H54 (cell line): Measurements from ENCODE around the gene MRPL39.

ENCODE experiments used
- DNase-seq: peaks from one replicate; pipeline ENCODE4 v3.0.0; 2011; ENCODE audit warnings: low spot score, mixed read lengths; ENCODE audit not compliant: insufficient read length
- FAIRE-seq: peaks from 3 replicates; lab custom pipeline; 2011; peaks lifted over from hg19 to GRCh38; lab: Jason Lieb, UNC
- POLR2A ChIP-seq: IDR thresholded peaks from 2 replicates; pipeline ENCODE4 v1.6.1; 2011; ENCODE audit warnings: low read depth, mild to moderate bottlenecking, low read length

The MRPL39 gene

DNA sequence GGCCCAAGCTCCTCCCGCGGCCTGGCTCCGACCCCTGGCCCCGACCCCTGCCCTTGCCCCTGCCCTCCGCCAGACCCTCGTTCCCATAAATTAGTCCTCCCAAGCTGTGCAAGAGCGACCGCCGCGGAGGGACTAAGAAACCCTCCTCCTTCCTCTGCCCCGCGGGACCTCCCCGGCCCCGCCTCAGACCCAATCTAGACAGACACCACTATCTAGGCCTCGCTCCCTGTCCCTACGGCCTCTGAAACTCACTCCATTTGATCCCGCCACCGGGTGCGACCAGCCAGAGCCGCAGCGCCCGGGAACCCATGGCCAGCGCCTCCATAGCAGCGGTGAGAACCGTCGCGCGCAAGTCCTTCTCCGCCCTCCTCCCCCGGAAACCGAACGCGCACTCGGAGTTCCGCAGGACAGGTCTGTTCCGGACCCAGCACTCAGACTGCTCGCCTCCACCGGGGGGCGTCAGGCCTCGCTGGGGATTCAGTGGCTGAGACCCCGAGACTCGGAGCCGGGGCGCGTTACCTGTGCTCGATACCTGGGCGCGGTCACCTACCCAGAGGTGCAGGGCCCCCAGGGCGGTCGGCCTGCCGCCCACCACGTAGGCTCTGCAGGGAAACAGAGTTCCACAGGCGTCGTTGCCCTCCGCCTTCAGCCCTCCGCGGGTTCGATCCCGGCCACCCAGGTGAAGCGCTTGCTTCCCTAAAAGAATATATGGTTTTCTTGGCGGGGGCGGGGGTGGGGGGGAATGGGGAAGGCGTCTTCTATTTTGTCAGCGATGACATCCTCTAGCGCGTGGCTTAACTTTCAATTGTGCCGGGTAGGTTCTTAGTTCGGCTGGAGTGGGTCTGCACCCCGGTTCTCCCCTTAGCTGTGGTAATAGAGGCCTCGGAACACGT, at the start of gene MRPL39:
MRPL39 (minus strand) TSS at position 331 of the 893 bp plus-strand sequence; CDS start at position 325, 6 bp downstream.
- FAIRE-seq (no peak), DNase-seq (peak; percentile 90)
- peak; percentile 94 for TF ChIP-seq POLR2A

DNA sequence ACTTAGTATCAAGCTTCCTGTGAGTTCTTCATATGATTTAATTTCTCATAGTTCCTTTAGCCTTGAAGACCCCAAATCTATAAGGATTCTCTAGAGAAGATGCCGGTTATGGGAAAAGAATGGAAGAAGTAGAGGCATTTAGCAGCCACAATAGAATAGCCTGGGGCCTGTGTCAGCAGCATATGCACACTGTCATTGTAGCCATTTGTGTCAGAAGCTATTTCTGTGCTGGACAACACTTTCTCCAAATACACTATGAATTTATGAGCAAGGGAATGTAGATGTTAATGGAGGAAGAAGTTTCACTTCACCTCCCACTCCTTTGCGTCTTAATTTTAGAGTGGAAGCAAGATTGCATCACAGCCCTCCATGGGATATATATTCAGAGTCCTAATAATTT, 49.1 kb upstream of the MRPL39 start:
- FAIRE-seq = peak; percentile 20

DNA sequence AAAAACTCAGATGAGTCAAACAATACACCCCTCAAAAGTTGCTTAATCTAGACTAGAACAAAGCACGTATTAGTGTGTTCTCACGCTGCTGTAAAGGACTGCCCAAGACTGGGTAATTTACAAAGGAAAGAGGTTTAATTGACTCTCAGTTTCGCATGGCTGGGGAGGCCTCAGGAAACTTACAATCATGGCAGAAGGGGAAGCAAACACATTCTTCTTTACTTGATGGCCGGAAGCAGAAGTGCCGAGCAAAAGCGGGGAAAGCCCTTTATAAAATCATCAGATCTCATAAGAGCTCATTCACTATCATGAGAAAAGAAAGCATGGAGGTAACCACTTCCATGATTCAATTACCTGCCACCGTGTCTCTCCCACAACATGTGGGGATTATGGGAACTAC, 41.9 kb upstream of the MRPL39 start:
- no peak for FAIRE-seq
- TF ChIP-seq POLR2A = no peak
- no peak for DNase-seq

More for the DNA sequence above, 49.1 kb upstream of the MRPL39 start:
- TF ChIP-seq POLR2A = no peak
- DNase-seq = no peak

DNA sequence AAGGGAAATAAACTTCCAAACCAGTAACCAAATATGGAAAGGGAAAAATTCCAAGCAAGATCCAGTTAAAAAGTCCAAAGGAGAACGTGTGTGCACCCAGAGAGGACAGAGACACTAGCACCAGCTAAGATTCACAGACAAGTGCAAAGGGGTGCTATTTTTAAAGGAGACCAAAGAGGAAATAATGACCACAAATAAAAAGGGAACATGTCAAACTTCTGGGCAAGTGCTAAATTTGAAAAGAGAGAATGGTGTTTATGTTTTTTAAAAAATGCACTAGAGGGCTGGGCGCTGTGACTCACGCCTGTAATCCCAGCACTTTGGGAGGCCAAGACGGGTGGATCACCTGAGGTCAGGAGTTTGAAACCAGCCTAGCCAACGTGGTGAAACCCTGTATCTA, 40.4 kb upstream of the MRPL39 start:
- no peak for FAIRE-seq
- DNase-seq = no peak
- TF ChIP-seq POLR2A = no peak

DNA sequence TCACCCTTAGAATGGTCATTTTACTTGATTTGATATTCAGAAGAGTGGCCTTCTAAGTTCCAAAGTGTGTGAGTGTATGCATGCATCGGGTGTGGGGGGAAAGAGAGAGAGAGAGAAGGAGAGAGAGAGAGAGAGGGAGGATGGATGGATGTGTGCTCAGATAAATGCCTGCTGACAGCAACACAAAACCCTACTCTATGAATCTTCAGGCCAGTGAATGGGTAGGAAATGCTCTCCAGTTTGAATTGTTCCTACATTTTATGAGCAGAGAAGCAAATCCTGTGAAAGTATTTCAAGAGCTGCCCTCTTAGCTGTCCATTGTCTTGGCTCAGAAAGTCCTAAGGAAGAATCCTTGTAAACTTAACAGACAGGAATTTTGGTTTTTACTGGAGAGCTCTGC, 39.2 kb upstream of the MRPL39 start:
- FAIRE-seq = no peak
- no peak for TF ChIP-seq POLR2A

DNA sequence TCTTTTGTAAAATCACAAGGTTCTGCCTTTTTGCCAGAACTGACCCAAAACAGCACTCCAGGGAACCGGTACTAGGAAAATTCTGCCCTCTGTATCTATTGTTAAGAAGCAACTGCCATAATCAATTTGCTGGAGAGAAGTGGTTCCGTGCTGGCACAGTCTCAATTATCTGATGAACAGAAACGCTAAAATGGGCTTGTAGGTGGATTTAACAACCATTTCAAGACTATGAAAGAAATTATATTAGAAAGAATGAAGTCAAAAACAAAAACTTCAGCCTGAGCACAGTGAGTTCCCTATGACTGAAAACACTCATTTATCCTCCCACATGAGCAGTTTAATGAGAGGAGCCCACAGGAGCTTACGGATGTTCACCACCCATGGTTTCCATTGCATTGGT, 36.2 kb upstream of the MRPL39 start:
- no peak for TF ChIP-seq POLR2A
- no peak for FAIRE-seq
- DNase-seq = no peak

More for the DNA sequence above, 39.2 kb upstream of the MRPL39 start:
- DNase-seq = no peak

DNA sequence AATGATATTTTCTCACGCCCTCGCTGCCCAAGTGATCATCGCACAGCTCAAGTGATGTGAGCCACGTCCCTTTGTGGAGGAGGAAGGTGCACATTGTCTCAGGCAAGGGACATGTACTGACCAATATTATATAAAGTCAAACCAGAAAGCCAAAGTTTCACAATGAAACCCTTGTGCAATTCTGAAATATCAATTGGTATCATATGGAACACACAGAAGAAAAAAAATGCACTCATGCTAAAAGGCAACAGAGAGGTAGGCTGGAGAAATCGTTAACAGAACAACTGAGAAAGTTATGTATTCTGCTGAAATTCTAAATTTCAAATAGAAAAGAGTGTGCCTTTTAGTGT, 33.6 kb upstream of the MRPL39 start:
- TF ChIP-seq POLR2A = no peak

DNA sequence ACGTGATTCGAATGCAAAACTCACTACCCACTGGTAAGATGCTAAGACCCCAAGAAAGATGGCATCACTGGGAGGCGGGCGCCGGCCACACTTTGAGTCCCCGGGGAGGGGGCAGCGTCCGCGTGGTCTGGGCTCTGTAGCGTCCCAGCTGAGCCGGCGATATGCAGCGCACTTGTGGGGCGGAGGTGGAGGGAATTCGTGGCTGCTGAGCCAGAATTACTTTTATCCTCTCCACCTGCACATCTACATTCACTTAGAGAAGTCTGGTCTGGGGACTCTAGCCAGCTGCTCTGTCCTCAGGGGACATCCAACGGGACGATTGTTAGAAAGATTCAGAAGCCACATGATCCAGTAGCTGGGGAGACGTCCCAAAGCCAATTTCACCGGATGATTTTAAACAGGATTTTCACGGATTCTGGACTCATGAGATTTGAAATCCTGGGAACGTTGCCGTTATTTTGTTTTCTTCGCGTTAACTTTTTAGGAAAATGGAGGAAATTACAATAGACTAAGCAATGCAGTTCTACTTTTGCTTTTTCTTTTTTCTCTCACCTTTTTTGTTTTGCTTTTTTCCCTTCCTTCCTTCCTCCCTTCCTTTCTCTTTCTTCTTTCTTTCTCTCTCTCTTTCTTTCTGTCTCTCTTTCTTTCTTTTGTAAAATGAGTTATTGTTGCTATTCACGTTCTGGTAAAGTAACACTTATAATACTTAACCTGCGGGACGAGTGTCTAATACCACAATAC, 33.1 kb upstream of the MRPL39 start:
- FAIRE-seq (no peak), DNase-seq (peak; percentile 25)
- no peak for TF ChIP-seq POLR2A

More for the DNA sequence above, 33.6 kb upstream of the MRPL39 start:
- no peak for DNase-seq
- no peak for FAIRE-seq

DNA sequence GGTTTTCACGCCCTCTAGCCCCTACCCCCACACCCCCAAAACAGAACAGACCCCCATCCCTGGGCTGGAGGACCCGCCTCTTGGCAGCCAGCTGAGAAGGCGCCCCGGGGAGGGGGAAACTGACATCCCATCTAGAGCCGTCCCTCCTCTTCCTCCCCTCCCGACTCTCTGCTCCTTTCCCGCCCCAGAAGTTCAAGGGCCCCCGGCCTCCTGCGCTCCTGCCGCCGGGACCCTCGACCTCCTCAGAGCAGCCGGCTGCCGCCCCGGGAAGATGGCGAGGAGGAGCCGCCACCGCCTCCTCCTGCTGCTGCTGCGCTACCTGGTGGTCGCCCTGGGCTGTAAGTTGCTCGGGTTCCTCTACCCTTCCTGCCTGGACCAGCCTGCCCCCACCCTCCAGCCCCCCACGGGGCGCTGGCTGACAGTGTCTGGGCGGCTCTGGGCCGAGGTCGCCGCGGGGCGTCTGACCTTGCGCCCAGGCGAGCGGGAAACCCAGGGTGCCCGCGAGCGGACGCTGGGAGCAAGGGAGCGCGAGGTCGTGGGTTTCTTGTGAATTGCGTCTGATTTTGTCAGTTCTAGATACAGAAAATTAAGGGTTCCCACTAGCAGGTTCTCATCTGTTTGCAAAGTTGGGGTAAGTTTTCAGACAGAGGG, 32.4 kb upstream of the MRPL39 start:
- peak; percentile 54 for TF ChIP-seq POLR2A
- DNase-seq (peak; percentile 42), FAIRE-seq (no peak)

DNA sequence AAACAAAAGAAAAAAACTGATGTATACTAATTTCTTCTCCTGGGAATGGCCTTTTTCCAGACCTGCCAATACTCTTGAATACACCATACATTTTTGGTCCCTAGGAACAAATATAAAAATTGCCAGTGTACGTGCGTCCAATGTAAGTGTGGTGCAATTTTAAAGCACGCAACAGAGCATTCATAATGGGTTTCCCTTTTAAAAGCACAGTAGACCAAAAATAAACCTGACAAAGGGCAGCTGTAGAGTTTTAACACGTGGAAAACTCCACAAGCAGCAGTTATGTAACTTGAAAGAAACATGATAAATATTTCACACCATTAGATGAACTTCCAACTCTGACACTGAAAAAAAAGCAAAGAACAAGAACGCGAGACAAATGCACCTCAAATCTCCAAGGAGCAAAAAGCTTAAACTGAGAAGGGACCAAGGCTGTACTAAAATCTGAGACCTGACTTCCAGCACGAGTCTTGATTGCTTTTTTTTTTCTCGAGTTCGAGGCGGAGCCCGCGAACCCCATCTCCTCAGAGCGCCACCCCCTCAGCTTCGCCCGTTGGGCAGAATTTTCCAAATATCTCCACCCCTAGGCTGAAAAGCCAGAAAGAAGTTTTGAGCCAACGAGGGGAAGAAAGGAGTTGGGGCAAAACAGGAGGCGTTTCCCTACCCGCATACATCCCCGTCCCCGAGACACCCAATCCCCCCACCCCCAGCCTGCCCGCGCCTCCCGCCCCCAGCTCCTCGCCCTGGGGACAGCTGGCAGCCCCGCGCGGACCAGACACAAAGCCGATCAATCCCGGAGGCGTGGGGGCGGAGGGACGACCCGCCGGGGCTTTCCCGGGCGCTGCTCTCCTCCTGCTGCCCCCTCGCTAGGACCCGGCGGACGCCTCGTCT, 31.6 kb upstream of the MRPL39 start, which contains the start of gene JAM2:
JAM2 (plus strand) TSS at position 599 of the 891 bp plus-strand sequence. CDS start 564 bp downstream, outside the sequence.
- TF ChIP-seq POLR2A = no peak; the same call in 1 of the 2 replicates
- DNase-seq (peak; percentile 61), FAIRE-seq (no peak)

DNA sequence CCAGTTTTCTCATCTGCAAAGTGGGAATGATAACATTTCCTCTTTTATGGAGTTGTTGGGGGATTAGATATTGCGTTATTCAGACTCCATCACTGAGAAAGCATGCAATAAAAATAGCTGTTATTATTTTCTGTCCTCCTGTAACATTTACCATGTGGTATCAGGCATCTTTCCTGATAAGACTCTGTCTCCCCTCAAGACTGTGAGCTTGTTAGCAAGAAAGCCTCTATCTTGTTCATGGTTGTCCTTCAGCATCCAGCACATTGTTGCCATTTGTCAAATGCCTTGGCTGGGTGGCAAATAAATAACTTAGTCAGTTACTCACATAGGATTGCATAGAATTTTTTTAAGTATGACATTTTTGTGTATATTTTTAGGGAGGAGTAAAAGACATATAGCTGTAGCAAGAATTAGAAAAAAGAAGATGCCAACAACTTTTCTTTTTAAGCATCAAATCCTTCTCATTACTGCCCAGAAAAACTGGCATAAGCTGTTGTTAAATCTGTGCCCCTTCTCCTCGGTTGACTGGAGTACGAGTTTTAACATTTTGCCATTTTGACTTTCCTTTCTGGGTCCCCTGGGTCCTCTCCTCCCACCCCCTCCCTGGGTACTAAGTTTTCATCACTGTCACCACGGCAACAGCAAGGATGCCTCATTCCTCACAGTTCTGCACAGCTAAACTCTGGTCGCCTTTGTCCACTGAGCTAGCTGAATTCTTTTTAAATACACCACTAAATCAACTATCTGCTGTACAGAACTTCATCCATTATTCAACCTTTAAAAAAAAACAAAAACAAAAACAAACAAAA, 30.8 kb upstream of the MRPL39 start:
- DNase-seq = no peak
- TF ChIP-seq POLR2A = no peak
- FAIRE-seq = no peak

DNA sequence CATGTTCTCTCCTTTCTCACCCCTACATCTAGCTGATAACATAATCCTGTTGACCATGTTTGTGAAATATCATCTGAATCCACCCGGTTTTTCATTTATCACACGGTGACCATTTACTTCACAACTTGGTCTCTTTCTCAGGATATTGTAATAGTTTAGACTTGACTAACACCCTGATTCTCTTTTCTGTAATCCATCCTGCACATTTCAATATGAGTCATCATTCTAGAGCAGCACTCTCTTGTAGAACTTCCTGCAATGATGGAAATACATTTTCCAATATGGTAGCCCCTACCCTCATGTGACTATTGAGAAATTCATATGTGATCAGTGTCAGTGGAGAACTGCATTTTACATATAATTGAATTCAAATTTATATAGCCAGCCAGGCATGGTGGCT, 29.4 kb upstream of the MRPL39 start:
- TF ChIP-seq POLR2A = no peak
- DNase-seq (no peak), FAIRE-seq (no peak)
